ACC112 (cell line): Measurements from ENCODE around the gene ZBED1.
"Not testable (repeated sequence)": the region's sequence is repeated elsewhere in the genome, so short reads cannot be mapped to it uniquely, and the experiment has no call there.

Source experiments
- H2AFZ ChIP-seq: fragments of 200-600 bp; sonication (generic); one replicate; pipeline ENCODE4 v1.6.0; 2017; ENCODE audit warnings: antibody characterized with exemption, low read length; ENCODE audit not compliant: unreplicated experiment
- H3K27ac ChIP-seq: fragments of 200-600 bp; sonication (generic); 2 replicates; pipeline ENCODE4 v1.5.1; 2014; ENCODE audit warnings: low read depth, mild to moderate bottlenecking, antibody characterized with exemption, low read length, moderate library complexity
- H3K27me3 ChIP-seq: fragments of 200-600 bp; sonication (generic); 2 replicates; pipeline ENCODE4 v1.6.1; 2014; ENCODE audit warnings: mild to moderate bottlenecking, antibody characterized with exemption, low read length, moderate library complexity, mixed read lengths; ENCODE audit not compliant: insufficient read depth
- H3K36me3 ChIP-seq: fragments of 200-600 bp; sonication (generic); 2 replicates; pipeline ENCODE4 v1.6.1; 2016; ENCODE audit warnings: mild to moderate bottlenecking, antibody characterized with exemption, low read length, moderate library complexity, mixed read lengths; ENCODE audit not compliant: insufficient read depth
- H3K4me1 ChIP-seq: fragments of 200-600 bp; sonication (generic); one replicate; pipeline ENCODE4 v1.6.1; 2016; ENCODE audit warnings: low read length, mixed read lengths; ENCODE audit not compliant: insufficient read depth, unreplicated experiment, control insufficient read depth
- H3K4me3 ChIP-seq: fragments of 200-600 bp; sonication (generic); 2 replicates; pipeline ENCODE4 v1.5.1; 2014; ENCODE audit warnings: mild to moderate bottlenecking, low read depth, low read length
- H3K79me2 ChIP-seq: fragments of 200-600 bp; sonication (generic); one replicate; pipeline ENCODE4 v1.6.0; 2016; ENCODE audit warnings: low read length; ENCODE audit not compliant: control insufficient read depth, unreplicated experiment, insufficient read depth

ZBED1 gene

DNA sequence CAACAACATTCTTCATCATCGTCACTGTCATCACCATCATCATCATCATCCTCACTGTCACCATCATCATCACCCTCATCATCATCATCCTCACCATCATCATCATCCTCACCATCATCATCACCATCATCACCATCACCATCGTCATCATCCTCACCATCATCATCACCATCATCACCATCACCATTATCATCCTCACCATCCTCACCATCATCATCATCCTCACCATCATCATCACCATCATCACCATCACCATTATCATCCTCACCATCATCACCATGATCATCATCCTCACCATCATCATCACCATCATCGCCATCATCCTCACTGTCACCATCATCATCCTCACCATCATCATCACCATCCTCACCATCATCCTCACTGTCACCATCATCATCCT lies 18.9 kb upstream of the ZBED1 start:
- H3K27me3 ChIP-seq: peaks cover 32% of the 10 kb centered on the region
- H3K36me3 ChIP-seq, H2AFZ ChIP-seq, H3K79me2 ChIP-seq, H3K27ac ChIP-seq, H3K4me3 ChIP-seq, H3K4me1 ChIP-seq: not testable (repeated sequence)

DNA sequence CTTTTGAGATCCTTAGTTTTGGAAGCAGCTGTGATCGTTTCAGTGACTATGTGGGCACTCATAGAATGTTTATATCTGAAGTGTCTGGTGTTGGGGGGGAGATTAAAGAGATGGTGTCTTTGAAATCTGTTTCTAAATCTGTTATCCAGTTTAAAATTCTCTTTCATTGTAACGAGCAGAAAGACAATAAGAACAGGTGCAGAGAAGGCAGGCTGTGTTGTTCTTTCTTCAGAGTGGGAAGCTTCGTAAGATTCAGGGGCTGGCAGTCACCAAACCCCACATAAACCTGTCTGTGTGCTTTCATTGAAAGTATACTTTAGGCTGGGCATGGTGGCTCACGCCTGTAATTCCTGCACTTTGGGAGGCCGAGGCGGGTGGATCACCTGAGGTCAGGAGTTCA lies 16.3 kb upstream of the ZBED1 start:
- H3K27ac ChIP-seq: no peak overlapping the region
- H3K4me3 ChIP-seq: no peak overlapping the region
- H3K4me1 ChIP-seq: no peaks in the 10 kb centered on the region

DNA sequence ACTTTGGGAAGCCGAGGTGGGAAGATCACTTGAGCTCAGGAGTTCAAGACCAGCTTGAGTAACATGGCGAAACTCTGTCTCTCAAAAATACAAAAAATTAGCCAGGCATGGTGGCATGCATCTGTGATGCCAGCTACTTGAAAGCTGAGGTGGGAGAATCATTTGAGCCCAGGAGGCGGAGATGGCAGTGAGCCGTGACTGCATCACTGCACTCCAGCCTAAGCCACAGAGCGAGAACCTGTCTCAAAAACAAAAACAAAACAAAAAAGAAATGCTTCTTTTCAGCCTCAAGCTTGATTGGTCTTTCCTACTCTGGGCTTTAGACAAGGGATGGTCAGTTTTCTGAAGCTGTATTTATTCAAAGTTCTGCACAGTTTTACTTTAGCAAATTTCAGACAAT lies 15.8 kb upstream of the ZBED1 start:
- Histone ChIP-seq H3K27ac (no peak overlapping the region), H3K4me1 (no peaks in the 10 kb centered on the region), H3K4me3 (no peak overlapping the region), H3K27me3 (peaks cover 45% of the 10 kb centered on the region), H3K36me3 (no peaks in the 10 kb centered on the region), H3K79me2 (no peaks in the 10 kb centered on the region), H2AFZ (no peak overlapping the region)

More for the DNA sequence above, 16.3 kb upstream of the ZBED1 start:
- Histone ChIP-seq H3K79me2 (no peaks in the 10 kb centered on the region), H3K27me3 (peaks cover 42% of the 10 kb centered on the region), H3K36me3 (no peaks in the 10 kb centered on the region), H2AFZ (no peak overlapping the region)

DNA sequence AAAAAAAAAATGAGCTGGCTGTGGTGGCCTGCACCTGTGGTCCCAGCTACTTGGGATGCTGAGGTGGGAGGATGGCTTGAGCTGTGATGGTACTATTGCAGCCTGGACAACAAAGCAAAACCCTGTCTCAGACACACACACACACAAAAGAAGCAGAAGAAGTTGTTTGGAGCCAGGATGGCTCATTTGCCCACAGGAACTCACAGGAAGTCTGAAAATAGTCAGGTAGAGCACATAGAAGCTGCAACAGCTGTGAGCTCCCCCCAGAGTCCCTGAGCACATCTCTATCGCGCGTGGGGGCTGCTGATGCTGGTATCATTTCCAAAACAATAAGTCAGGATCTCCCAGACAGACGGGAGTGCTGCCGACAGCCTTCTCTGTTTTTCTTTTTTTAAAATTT lies 13.4 kb upstream of the ZBED1 start:
- no peaks in the 10 kb centered on the region for H3K4me1 ChIP-seq
- no peak overlapping the region for H3K4me3 ChIP-seq
- H3K27ac ChIP-seq: no peak overlapping the region
- no peaks in the 10 kb centered on the region for H3K79me2 ChIP-seq
- peaks cover 49% of the 10 kb centered on the region for H3K27me3 ChIP-seq
- no peak overlapping the region for H2AFZ ChIP-seq
- H3K36me3 ChIP-seq: no peaks in the 10 kb centered on the region

DNA sequence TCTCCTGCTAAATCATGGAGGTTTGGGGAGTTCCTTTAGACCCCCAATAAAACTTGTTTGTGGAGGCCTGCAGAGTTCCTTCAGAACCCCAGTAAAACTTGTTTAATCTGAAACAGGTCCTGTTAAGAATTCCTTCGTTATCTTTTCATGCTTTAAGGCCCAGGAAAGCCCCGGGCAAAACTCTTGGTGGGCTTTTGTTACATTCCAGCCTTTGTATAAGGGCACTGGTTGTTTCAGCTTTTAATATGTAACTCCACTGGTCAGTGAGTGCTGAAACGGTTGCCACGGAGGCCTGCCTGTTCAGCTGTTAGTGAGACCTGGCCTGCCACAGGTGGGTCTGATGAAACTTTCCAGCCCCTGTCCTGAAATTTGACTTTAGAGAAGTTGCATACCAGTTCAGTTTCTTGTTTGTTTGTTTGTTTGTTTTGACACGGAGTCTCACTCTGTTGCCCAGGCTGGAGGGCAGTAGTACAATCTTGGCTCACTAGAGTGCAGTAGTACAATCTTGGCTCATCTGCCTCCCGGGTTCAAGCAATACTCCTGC lies 12.4 kb upstream of the ZBED1 start:
- H3K4me1 ChIP-seq: no peaks in the 10 kb centered on the region
- H3K79me2 ChIP-seq: no peaks in the 10 kb centered on the region
- H2AFZ ChIP-seq: no peak overlapping the region
- H3K4me3 ChIP-seq: no peak overlapping the region
- no peaks in the 10 kb centered on the region for H3K36me3 ChIP-seq
- no peak overlapping the region for H3K27ac ChIP-seq
- peaks cover 47% of the 10 kb centered on the region for H3K27me3 ChIP-seq

DNA sequence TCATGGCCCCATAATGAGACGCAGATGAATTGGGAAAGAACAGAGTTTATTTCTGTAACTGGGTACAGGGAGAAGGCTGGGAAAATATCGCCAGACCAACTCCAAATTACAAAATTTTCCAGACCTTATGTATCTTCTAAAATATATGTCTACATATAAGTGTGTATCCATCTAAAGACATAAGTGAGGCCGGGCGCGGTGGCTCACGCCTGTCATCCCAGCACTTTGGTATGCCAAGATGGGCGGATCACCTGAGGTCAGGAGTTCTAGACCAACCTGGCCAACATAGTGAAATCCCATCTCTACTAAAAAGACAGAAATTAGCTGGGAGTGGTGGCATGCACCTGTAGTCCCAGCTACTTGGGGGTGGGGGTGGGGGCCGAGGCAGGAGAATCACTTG lies 11.7 kb upstream of the ZBED1 start:
- no peaks in the 10 kb centered on the region for H3K36me3 ChIP-seq
- H3K79me2 ChIP-seq: no peaks in the 10 kb centered on the region
- no peak overlapping the region for H2AFZ ChIP-seq
- no peak overlapping the region for H3K27ac ChIP-seq
- H3K4me3 ChIP-seq: no peak overlapping the region
- peaks cover 44% of the 10 kb centered on the region for H3K27me3 ChIP-seq
- H3K4me1 ChIP-seq: no peaks in the 10 kb centered on the region

DNA sequence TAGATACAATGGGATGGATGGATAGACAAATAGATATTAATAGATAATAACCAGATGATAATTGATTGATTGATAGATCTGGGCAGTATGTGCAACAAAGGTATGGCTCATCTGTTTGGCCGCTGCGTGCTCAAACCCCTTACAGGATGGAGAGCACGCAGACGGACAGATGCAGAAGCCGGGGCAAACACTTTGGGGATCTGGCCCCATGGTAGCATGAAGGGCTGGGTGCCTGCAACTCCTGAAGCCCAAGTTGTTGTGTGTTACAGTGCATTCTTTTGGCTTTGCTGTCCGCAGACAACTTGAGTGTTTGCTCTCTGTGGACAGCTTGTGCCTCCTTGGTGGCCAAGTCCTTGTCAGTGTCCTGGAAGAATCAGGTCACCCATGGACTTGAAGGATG lies 10.6 kb upstream of the ZBED1 start:
- H3K36me3 ChIP-seq: no peaks in the 10 kb centered on the region
- H3K27ac ChIP-seq: no peak overlapping the region
- H3K4me1 ChIP-seq: no peaks in the 10 kb centered on the region
- no peak overlapping the region for H3K4me3 ChIP-seq
- H3K27me3 ChIP-seq: peaks cover 36% of the 10 kb centered on the region
- H3K79me2 ChIP-seq: no peaks in the 10 kb centered on the region
- H2AFZ ChIP-seq: no peak overlapping the region

DNA sequence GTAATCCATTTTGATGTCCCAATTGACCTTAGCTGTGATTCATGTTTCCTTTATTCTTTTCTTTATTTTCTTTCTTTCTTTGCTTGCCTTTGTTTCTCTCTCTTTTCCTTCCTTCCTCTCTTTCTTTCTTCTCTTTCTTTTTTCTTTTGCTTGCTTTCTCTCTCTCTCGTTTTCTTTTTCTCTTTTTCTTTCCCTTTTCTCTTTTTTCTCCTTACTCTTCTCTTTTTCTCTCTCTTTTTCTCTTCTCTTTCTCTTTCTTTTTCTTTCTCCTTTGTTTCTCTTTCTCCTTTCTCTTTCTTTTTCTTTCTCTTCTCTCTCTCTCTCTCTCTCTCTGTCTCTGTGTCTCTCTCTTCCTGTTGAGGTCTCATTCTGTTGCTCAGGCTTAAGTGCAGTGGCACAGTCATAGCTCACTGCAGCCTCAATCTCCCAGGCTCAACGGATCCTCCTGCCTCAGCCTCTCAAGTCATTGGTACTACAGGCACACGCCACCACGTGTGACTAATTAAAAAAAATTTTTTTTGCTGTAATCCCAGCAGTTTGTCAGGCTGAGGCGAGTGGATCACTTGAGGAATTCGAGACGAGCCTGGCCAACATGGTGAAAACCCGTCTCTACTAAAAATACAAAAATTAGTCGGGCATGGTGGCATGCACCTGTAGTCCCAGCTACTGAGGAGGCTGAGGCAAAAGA lies 8.0 kb upstream of the ZBED1 start:
- Histone ChIP-seq H3K36me3 (no peaks in the 10 kb centered on the region), H3K79me2 (no peaks in the 10 kb centered on the region), H3K27me3 (peaks cover 26% of the 10 kb centered on the region), H3K4me1 (no peaks in the 10 kb centered on the region), H3K27ac (no peak overlapping the region), H3K4me3 (no peak overlapping the region), H2AFZ (no peak overlapping the region)

DNA sequence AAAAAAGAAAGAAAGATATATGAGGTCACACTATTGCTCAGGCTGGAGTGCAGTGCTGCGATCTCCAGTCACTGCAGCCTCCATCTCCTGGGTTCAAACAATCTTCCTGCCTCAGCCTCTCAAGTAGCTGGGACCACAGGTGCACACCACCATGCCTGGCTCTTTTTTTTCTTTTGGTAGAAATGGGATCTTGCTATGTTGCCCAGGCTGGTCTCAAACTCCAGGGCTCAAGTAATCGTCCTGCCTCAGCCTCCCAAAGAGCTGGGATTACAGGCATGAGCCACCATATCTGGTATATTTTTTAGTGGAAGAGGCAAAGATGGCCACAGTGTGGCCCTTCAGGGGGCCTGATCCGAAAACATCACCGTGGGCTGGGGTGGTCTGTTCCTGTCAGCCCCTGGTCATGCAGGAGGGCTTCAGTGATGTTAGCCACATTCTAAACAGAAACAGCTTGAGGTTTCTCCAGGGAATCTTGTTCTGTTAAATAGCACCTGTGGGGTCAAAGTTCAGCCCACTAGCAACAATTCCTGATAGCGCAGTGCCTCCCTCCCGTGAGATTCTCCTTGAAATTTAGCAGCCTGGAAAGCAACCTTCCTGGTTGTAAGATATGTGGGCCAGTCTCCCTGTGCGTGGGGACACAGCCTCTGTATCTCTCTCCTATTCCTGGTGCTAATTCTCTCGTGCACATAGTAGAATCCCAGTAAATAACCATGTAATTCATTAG lies 7.3 kb upstream of the ZBED1 start:
- H3K79me2 ChIP-seq: no peaks in the 10 kb centered on the region
- no peak overlapping the region for H3K4me3 ChIP-seq
- H3K27me3 ChIP-seq: peaks cover 21% of the 10 kb centered on the region
- H3K36me3 ChIP-seq: no peaks in the 10 kb centered on the region
- no peaks in the 10 kb centered on the region for H3K4me1 ChIP-seq
- no peak overlapping the region for H2AFZ ChIP-seq
- no peak overlapping the region for H3K27ac ChIP-seq

DNA sequence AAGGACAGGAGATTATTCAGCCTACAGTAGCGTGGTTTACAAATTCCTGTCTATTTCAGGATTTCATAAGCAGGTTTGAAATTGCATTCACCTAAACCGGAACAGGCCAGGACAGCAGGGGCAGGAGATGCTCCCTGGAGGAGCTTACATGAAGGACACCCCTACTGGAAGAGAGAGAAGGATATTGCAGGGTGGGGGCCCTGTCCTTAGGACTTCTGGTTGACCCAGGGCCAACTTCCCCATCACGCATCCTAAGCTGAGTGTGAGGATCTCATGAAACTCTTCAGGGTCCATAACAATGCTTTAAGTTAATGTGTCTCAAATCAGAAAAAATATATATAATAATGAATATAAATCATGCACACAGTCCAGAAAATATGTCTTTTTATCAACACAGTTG lies 6.4 kb upstream of the ZBED1 start:
- H3K27me3 ChIP-seq: peaks cover 15% of the 10 kb centered on the region
- no peaks in the 10 kb centered on the region for H3K79me2 ChIP-seq
- H3K4me3 ChIP-seq: no peak overlapping the region
- H2AFZ ChIP-seq: no peak overlapping the region
- H3K36me3 ChIP-seq: no peaks in the 10 kb centered on the region
- no peak overlapping the region for H3K27ac ChIP-seq
- H3K4me1 ChIP-seq: no peaks in the 10 kb centered on the region

DNA sequence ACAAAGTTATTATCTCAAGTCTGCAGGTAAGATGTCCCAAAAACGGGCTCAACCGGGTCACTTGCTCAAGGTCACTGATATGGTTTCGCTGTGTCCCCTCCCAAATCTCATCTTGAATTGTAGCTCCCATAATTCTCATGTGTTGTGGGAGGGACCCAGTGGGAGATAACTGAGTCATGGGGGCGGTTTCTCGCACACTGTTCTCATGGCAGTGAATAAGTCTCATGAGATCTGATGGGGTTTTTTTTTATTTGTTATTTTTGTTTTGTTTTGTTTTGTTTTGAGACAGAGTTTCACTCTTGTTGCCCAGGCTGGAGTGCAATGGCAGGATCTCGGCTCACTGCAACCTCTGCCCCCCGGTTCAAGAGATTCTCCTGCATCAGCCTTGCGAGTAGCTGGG lies 4.6 kb upstream of the ZBED1 start:
- H3K4me1 ChIP-seq, H2AFZ ChIP-seq, H3K27ac ChIP-seq, H3K4me3 ChIP-seq, H3K36me3 ChIP-seq, H3K27me3 ChIP-seq, H3K79me2 ChIP-seq: not testable (repeated sequence)
